ENCODE measurements around the gene ADGRL1. TPM values are rescaled to one million over a fixed set of nuclear protein-coding genes. Genes with fewer than 3 reads are reported as not detected.
A peak's percentile ranks its signal among the peaks of the same experiment; 100 is the strongest.

Gene ADGRL1
- total RNA-seq, 2 donors from 2014 or later = 23.9 to 26.1 TPM

DNA sequence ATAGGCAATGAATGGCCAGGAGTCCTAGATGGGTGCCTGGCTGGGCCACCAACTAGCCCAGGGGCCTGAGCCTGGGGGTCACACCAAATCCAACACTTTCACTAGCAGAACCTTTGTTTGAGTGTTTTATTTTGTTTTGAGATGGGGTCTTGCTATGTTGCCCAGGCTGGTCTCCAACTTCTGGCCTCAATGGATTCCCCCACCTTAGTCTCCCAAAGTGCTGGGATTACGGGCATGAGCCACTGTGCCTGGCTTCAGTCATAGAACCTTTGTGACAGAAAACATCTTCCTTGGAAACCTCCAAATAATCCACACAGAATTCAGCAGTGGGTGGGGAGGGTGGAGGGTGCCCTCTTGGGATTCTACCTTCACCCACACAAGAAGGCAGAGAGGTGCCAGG, 94.5 kb downstream of the ADGRL1 start:
- intact Hi-C loops (cut with DNase I) = no loop called here
- ATAC-seq (no peak), DNase-seq (no peak)

DNA sequence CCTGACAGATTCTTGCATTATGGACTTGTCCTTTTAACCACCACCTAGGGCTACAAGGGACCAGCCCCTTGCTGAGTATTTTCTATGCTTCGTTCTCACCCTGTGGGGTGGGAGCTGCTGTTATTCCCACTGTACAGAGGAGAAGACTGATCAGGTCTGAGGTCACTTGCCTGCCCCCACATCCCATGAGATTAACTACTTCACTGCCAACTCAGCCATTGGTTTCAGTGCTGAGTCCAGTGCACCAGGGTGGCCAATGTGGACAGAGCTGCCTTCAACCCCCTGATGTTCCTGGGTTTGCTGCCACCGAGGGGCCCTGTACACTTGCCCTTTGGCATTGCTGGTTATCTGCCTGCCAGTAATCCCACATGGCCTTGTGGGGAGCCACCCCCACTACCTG, 95.3 kb downstream of the ADGRL1 start:
- ATAC-seq (no peak), DNase-seq (no peak)
- intact Hi-C loops (cut with DNase I) = no loop called here

DNA sequence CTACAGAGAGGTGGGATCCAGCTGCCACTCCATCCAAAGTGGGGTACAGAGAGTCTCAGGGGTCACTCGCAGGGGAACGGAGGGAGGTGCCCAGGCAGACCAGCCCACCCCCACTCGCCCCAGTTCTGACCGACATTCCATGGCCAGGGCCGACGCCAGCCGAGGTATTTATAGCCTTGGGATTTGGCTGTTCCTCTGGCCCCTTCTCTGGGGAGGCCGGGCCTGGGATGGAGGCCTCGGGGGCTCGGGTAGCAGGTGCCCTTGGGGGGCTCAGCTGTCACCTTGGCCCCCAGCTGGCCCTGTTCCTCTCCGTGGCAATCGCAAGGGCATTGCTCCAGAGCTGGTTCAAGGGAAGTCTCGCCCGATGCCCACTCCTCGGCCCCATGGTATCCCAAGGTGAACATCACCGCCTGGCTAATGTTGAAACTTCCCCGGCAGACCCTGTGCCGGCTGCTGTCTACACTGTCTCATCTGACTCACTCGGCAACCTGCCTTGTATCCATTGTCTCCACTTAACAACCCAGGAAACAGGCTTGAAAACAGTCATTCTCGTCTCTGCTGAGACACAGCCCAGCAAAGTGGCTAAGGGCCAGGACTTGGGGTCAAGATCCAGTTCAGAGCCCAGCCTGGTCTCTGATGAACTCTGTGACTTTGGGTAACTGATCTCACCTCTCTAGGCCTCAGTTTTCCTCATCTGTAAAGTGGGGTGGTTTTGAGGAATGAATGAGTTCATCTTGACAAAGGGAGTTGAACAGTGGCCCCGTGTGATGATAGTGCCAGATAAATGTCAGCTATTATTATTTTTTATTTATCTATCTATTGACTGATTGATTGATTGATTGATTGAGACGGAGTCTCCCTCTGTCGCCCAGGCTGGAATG, 98.1 kb downstream of the ADGRL1 start:
- DNase-seq = peak; percentile 72

DNA sequence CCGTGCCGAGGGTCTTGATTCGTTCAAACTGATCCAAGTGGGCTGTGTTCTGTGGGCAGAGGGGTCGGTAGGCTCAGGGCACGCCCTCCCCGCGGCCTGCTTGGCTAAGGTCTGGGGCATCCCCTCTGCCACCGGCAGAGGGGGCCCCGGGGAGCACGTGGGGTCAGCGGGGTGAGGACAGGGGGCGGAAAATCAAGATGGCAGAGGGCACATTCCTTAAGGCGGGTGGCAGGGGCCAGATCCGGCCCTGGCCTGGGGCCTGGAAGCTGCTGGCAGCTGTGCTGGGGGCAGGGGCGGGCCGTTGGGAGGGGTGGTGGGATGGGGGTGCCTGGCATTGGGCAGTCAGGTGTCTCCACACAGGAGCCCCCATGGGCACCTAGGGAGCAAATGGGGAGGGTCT, 99.1 kb downstream of the ADGRL1 start:
- peak; percentile 31 to 53 for ATAC-seq
- intact Hi-C loops (cut with DNase I) = loop anchor here in 1 of 2 donors (2.0 kb wide), 1 partner anchor 14 kb away; no protein-coding TSS in a partner anchor
- DNase-seq = no peak

More for the DNA sequence above, 98.1 kb downstream of the ADGRL1 start:
- ATAC-seq = peak; percentile 83
- intact Hi-C loops (cut with DNase I) = loop anchor here in 1 of 2 donors (2.0 kb wide), 1 partner anchor 15 kb away; no protein-coding TSS in a partner anchor

- DNase-seq (no peak), ATAC-seq (no peak)
- intact Hi-C loops (cut with DNase I) = loop anchor here in 1 of 2 donors (2.0 kb wide), 1 partner anchor 13 kb away; no protein-coding TSS in a partner anchor
Measured at GRCh38 chr19:14105680-14106079, 100.3 kb downstream of the ADGRL1 start.

DNA sequence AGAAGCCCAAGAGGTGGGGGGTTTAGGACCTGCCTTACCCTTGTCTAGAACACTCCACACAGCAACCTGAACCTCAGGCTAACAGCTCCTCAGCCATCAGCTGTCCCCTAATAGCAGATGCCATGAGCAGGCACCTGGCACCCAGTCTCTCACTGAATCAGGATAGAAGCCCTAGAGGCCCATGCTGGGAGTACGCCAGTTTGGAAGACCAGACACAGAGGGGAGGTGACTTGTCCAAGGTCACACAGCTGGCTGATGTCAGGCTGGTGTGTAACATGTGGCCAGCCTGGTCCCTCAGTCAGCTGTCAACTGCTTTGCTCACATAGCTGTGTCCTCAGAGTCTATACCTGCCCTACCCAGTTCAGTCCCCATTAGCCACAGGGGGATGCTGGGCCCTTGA, 102.7 kb downstream of the ADGRL1 start:
- intact Hi-C loops (cut with DNase I) = no loop called here
- DNase-seq = no peak
- ATAC-seq = no peak

GRCh38 chr19:14102756-14103155, 103.2 kb downstream of the ADGRL1 start:
- no peak for DNase-seq
- no peak for ATAC-seq
- intact Hi-C loops (cut with DNase I) = no loop called here

- DNase-seq (no peak), ATAC-seq (peak in 1 of 2 donors; percentile 18)
- intact Hi-C loops (cut with DNase I) = no loop called here
Measured at GRCh38 chr19:14102102-14102696, 103.8 kb downstream of the ADGRL1 start.

- no peak for ATAC-seq
- intact Hi-C loops (cut with DNase I) = no loop called here
- no peak for DNase-seq
Measured at GRCh38 chr19:14101003-14101545, 104.9 kb downstream of the ADGRL1 start.

Other genes starting within 250 kb of the ADGRL1 start
- 10 to 100 TPM; 11.0 to 12.3 TPM for gene RFX1, start 199.8 kb downstream of the ADGRL1 start, total RNA-seq
- not detected for gene RLN3, start 178.0 kb downstream of the ADGRL1 start, total RNA-seq
- gene IL27RA, start 174.4 kb downstream of the ADGRL1 start, total RNA-seq = 1 to 10 TPM; 4.7 to 6.2 TPM
- gene PALM3, start 144.1 kb downstream of the ADGRL1 start, total RNA-seq = under 1 TPM; 0.50 to 0.88 TPM
- gene MISP3, start 133.4 kb downstream of the ADGRL1 start, total RNA-seq = 1 to 10 TPM; 4.6 to 5.7 TPM
- not detected for gene C19orf67, start 120.4 kb downstream of the ADGRL1 start, total RNA-seq
- 10 to 100 TPM; 33.4 to 39.1 TPM for gene SAMD1, start 115.4 kb downstream of the ADGRL1 start, total RNA-seq
- 100 to 1,000 TPM; 348 to 418 TPM for gene PRKACA, start 88.4 kb downstream of the ADGRL1 start, total RNA-seq
- gene ASF1B, start 69.6 kb downstream of the ADGRL1 start, total RNA-seq = 1 to 10 TPM in 1 of 2 donors, under 1 TPM in 1; 0.92 to 3.0 TPM
- gene ADGRE5, start 175.3 kb upstream of the ADGRL1 start, total RNA-seq = 10 to 100 TPM; 41.6 to 43.8 TPM
- 10 to 100 TPM; 31.8 to 41.6 TPM for gene DDX39A, start 213.2 kb upstream of the ADGRL1 start, total RNA-seq
- 100 to 1,000 TPM; 119 to 146 TPM for gene PKN1, start 227.1 kb upstream of the ADGRL1 start, total RNA-seq